Liver (tissue), 9 donors: ENCODE results near the gene LGALS4. TPM values are rescaled to one million over a fixed set of nuclear protein-coding genes. Genes with fewer than 3 reads are reported as not detected.

Experiments used
- DNase-seq: peaks from one replicate; pipeline ENCODE4 v3.0.0-alpha.2; 2017; ENCODE audit warnings: low spot score
- H3K27ac ChIP-seq, 2 donors: one replicate each; pipeline ENCODE4 v1.7.0; 2013; ENCODE audit warnings: inconsistent platforms in 2 of 2, low read length in 2 of 2, control low read depth in 1 of 2, low read depth in 1 of 2, mild to moderate bottlenecking in 1 of 2
- H3K27me3 ChIP-seq, 4 donors: one replicate each; pipeline versions ENCODE4 v1.6.1 to v1.7.0; 2013; ENCODE audit warnings: low read length in 3 of 4, inconsistent platforms in 1 of 4, mild to moderate bottlenecking in 1 of 4, moderate library complexity in 1 of 4; ENCODE audit not compliant: control insufficient read depth in 4 of 4, insufficient read depth in 4 of 4
- H3K36me3 ChIP-seq, 4 donors: one replicate each; pipeline versions ENCODE4 v1.6.1 to v1.7.0; 2013; ENCODE audit warnings: low read length in 3 of 4, mild to moderate bottlenecking in 3 of 4, low read depth in 1 of 4, moderate library complexity in 1 of 4; ENCODE audit not compliant: control insufficient read depth in 4 of 4, insufficient read depth in 3 of 4
- H3K4me1 ChIP-seq, 4 donors: one replicate each; pipeline versions ENCODE4 v1.6.1 to v1.7.0; 2013; ENCODE audit warnings: low read length in 3 of 4, mild to moderate bottlenecking in 3 of 4, moderate library complexity in 1 of 4; ENCODE audit not compliant: control insufficient read depth in 4 of 4, insufficient read depth in 4 of 4
- H3K4me3 ChIP-seq, 3 donors: one replicate each; pipeline versions ENCODE4 v1.6.1 to v1.7.0; 2013; ENCODE audit warnings: low read length in 3 of 3, control low read depth in 1 of 3, low read depth in 1 of 3, mild to moderate bottlenecking in 1 of 3
- H3K9ac ChIP-seq, 2 donors: one replicate each; pipeline ENCODE4 v1.7.0; 2013; ENCODE audit warnings: low read length in 2 of 2, mild to moderate bottlenecking in 2 of 2, moderate library complexity in 2 of 2, control low read depth in 1 of 2, low read depth in 1 of 2
- H3K9me3 ChIP-seq, 4 donors: one replicate each; pipeline versions ENCODE4 v1.6.1 to v1.7.0; 2013; ENCODE audit warnings: low read length in 3 of 4; ENCODE audit not compliant: control insufficient read depth in 4 of 4
- CTCF ChIP-seq: fragments of 150-350 bp; IDR thresholded peaks from 2 replicates; pipeline ENCODE4 v1.5.1; 2017; ENCODE audit warnings: improper control_type of control experiment, low read depth, low read length; ENCODE audit not compliant: missing input control
- EGR1 ChIP-seq, 2 donors: IDR thresholded peaks; 2 replicates each; pipeline ENCODE4 v1.6.1; 2016 to 2018; ENCODE audit warnings: antibody characterized with exemption in 2 of 2, low read depth in 2 of 2
- FOXA1 ChIP-seq: IDR thresholded peaks from 2 replicates; pipeline ENCODE4 v1.6.1; 2016; ENCODE audit warnings: antibody characterized with exemption
- FOXA2 ChIP-seq: IDR thresholded peaks from 2 replicates; pipeline ENCODE4 v1.6.1; 2016; ENCODE audit warnings: antibody characterized with exemption
- GABPA ChIP-seq, 2 donors: IDR thresholded peaks in 1 of 2; conservative IDR thresholded peaks in 1 of 2; 2 replicates each; pipeline ENCODE4 v1.6.1; 2016; ENCODE audit warnings: antibody characterized with exemption in 2 of 2, mild to moderate bottlenecking in 1 of 2, moderate library complexity in 1 of 2
- HNF4A ChIP-seq, 2 donors: conservative IDR thresholded peaks; 2 replicates each; pipeline ENCODE4 v1.6.1; 2016; ENCODE audit warnings: antibody characterized with exemption in 2 of 2, mild to moderate bottlenecking in 2 of 2
- HNF4G ChIP-seq: IDR thresholded peaks from 2 replicates; pipeline ENCODE4 v1.6.1; 2016; ENCODE audit warnings: antibody characterized with exemption
- JUND ChIP-seq, 2 donors: IDR thresholded peaks; 2 replicates each; pipeline ENCODE4 v1.6.1; 2016; ENCODE audit warnings: antibody characterized with exemption in 2 of 2
- MAX ChIP-seq: IDR thresholded peaks from 2 replicates; pipeline ENCODE4 v1.6.1; 2016; ENCODE audit warnings: antibody characterized with exemption
- NR2F2 ChIP-seq: IDR thresholded peaks from 2 replicates; pipeline ENCODE4 v1.6.1; 2016; ENCODE audit warnings: antibody characterized with exemption
- RAD21 ChIP-seq, 2 donors: IDR thresholded peaks; 2 replicates each; pipeline ENCODE4 v1.6.1; 2016; ENCODE audit warnings: antibody characterized with exemption in 2 of 2, mild to moderate bottlenecking in 2 of 2
- RXRA ChIP-seq, 2 donors: IDR thresholded peaks; 2 replicates each; pipeline ENCODE4 v1.6.1; 2017 to 2018; ENCODE audit warnings: antibody characterized with exemption in 2 of 2, mild to moderate bottlenecking in 1 of 2
- SP1 ChIP-seq: IDR thresholded peaks from 2 replicates; pipeline ENCODE4 v1.6.1; 2018; ENCODE audit warnings: antibody characterized with exemption, mild to moderate bottlenecking
- TAF1 ChIP-seq: conservative IDR thresholded peaks from 2 replicates; pipeline ENCODE4 v1.6.1; 2016; ENCODE audit warnings: antibody characterized with exemption, mild to moderate bottlenecking
- YY1 ChIP-seq: IDR thresholded peaks from 2 replicates; pipeline ENCODE4 v1.6.1; 2016; ENCODE audit warnings: antibody characterized with exemption, mild to moderate bottlenecking
- WGBS: extraction: QIAGEN DNeasy Blood & Tissue Kit; methylation state at CpG from one replicate; pipeline ENCODE4 v1.1.7; 2013; 5-methylcytosine and 5-hydroxymethylcytosine counted together
- polyA plus RNA-seq, 2 donors: library from polyadenylated mRNA; stranded (reverse) in 1 of 2; unstranded in 1 of 2; fragments of 200-250 nt in 1 of 2; fragments of >200 nt in 1 of 2; fragmentation: Nextera tagmentation in 1 of 2; extraction: Ambion mirVana in 1 of 2; gene quantifications; one replicate each; pipeline versions ENCODE4 v1.2.1 to v1.2.3, GENCODE V29; 2013 to 2015
- total RNA-seq, 2 donors: library from RNA; depleted of rRNA; stranded (reverse); fragments of >200 nt; gene quantifications; one replicate each; pipeline ENCODE4 v1.2.3, GENCODE V29; 2014
- TF ChIP-seq, protein P1 (sequence below): IDR thresholded peaks from 2 replicates; pipeline ENCODE4 v1.6.1; 2016; ENCODE audit warnings: antibody characterized with exemption, mild to moderate bottlenecking
- TF ChIP-seq, protein P2 (sequence below): IDR thresholded peaks from 2 replicates; pipeline ENCODE4 v1.6.1; 2016; ENCODE audit warnings: antibody characterized with exemption
- TF ChIP-seq, protein P3 (sequence below): IDR thresholded peaks from 2 replicates; pipeline ENCODE4 v1.6.1; 2016; ENCODE audit warnings: antibody characterized with exemption
- donor health status: healthy.
- donor health status: healthy.
- donor health status: healthy.
- donor health status: healthy.
- donor health status: healthy.

Gene LGALS4
- total and polyA plus RNA-seq, 4 donors = 0.42 to 40.6 (median 12.1) TPM

DNA sequence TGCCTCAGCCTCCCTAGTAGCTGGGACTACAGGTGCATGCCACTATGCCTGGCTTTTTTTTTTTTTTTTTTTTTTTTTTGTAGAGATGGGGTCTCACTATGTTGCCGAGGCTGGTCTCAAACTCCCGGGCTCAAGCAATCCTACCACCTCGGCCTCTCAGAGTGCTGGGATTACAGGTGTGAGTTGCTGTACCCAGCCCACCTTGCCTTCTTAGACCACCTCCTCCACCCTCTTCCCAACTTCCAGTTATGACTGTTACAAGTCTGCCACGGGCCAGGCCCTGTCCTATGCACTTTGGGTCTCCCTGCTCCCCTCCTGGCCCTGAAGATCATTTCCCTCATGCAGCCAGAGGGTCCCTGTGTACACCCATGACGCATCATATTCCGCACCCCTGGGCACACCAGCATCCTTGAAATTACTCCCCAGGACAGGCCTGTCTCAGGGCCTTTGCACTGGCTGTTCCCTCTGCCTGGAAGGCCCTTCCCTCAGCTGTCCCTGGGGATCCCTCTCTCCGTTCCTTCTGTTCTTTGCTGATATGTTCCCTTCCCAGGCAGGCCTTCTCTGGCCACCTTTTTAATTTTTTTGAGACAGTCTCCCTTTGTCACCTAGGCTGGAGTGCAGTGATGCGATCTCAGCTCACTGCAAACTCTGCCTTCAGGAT lies 3.0 kb downstream of the LGALS4 start:
- WGBS = 94% methylated on average over 8 of the region's 8 CpGs
- Histone ChIP-seq H3K27ac (no peak overlapping the region), H3K9me3 (no peaks in the 10 kb centered on the region), H3K9ac (no peak overlapping the region), H3K4me1 (peaks cover 4 to 18% (median 13%) of the 10 kb centered on the region in 4 donors), H3K27me3 (no peaks in the 10 kb centered on the region), H3K4me3 (no peak overlapping the region), H3K36me3 (no peaks in the 10 kb centered on the region)
- DNase-seq = no peak
- TF ChIP-seq EGR1 (IDR thresholded peaks at IDR 0.05; ENCODE audit: low read depth in 2 of 2) = no peak
- no peak for TF ChIP-seq FOXA1
- TF ChIP-seq, protein P1, sequence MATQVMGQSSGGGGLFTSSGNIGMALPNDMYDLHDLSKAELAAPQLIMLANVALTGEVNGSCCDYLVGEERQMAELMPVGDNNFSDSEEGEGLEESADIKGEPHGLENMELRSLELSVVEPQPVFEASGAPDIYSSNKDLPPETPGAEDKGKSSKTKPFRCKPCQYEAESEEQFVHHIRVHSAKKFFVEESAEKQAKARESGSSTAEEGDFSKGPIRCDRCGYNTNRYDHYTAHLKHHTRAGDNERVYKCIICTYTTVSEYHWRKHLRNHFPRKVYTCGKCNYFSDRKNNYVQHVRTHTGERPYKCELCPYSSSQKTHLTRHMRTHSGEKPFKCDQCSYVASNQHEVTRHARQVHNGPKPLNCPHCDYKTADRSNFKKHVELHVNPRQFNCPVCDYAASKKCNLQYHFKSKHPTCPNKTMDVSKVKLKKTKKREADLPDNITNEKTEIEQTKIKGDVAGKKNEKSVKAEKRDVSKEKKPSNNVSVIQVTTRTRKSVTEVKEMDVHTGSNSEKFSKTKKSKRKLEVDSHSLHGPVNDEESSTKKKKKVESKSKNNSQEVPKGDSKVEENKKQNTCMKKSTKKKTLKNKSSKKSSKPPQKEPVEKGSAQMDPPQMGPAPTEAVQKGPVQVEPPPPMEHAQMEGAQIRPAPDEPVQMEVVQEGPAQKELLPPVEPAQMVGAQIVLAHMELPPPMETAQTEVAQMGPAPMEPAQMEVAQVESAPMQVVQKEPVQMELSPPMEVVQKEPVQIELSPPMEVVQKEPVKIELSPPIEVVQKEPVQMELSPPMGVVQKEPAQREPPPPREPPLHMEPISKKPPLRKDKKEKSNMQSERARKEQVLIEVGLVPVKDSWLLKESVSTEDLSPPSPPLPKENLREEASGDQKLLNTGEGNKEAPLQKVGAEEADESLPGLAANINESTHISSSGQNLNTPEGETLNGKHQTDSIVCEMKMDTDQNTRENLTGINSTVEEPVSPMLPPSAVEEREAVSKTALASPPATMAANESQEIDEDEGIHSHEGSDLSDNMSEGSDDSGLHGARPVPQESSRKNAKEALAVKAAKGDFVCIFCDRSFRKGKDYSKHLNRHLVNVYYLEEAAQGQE = no peak
- no peak for TF ChIP-seq SP1
- no peak for TF ChIP-seq YY1
- no peak for TF ChIP-seq FOXA2
- TF ChIP-seq HNF4A (conservative IDR thresholded peaks at IDR 0.05) = no peak
- TF ChIP-seq MAX = no peak
- no peak for TF ChIP-seq HNF4G

DNA sequence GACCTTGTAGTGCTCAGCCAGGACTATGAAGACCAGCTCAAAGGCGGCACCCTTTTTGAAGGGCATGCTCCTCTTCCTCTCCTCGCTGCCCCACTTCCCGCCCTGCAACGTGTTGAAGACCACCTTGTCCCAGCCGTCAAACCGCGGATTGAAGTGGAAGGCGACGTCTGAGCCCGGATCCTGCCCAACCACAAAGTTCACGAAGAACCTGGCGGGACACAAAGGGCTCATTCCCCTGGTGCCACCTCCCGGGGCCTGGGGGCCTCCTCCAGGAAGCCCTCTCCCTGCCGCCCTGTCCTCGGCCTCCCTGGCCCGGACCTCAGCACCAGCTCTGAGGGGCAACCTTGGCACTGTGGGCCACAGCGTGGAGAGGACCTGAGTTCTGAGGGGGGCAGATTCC lies 4.0 kb downstream of the LGALS4 start:
- 94% methylated on average over 17 of the region's 17 CpGs for WGBS
- Histone ChIP-seq H3K27me3 (no peaks in the 10 kb centered on the region), H3K9ac (no peak overlapping the region), H3K27ac (no peak overlapping the region), H3K4me3 (no peak overlapping the region), H3K36me3 (no peaks in the 10 kb centered on the region), H3K9me3 (no peaks in the 10 kb centered on the region), H3K4me1 (peaks cover 4 to 18% (median 13%) of the 10 kb centered on the region in 4 donors)
- DNase-seq = no peak
- TF ChIP-seq HNF4A (conservative IDR thresholded peaks at IDR 0.05) = no peak
- TF ChIP-seq, protein P2, sequence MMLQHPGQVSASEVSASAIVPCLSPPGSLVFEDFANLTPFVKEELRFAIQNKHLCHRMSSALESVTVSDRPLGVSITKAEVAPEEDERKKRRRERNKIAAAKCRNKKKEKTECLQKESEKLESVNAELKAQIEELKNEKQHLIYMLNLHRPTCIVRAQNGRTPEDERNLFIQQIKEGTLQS = no peak
- TF ChIP-seq RXRA (IDR thresholded peaks at IDR 0.05) = no peak
- no peak for TF ChIP-seq RAD21 (IDR thresholded peaks at IDR 0.05)
- no peak for TF ChIP-seq GABPA (IDR thresholded peaks at IDR 0.05 in 1 of 2, conservative IDR thresholded peaks at IDR 0.05 in 1 of 2)
- TF ChIP-seq FOXA1 = no peak
- TF ChIP-seq, protein P3, sequence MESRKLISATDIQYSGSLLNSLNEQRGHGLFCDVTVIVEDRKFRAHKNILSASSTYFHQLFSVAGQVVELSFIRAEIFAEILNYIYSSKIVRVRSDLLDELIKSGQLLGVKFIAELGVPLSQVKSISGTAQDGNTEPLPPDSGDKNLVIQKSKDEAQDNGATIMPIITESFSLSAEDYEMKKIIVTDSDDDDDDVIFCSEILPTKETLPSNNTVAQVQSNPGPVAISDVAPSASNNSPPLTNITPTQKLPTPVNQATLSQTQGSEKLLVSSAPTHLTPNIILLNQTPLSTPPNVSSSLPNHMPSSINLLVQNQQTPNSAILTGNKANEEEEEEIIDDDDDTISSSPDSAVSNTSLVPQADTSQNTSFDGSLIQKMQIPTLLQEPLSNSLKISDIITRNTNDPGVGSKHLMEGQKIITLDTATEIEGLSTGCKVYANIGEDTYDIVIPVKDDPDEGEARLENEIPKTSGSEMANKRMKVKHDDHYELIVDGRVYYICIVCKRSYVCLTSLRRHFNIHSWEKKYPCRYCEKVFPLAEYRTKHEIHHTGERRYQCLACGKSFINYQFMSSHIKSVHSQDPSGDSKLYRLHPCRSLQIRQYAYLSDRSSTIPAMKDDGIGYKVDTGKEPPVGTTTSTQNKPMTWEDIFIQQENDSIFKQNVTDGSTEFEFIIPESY = no peak
- no peak for TF ChIP-seq NR2F2
- no peak for TF ChIP-seq MAX
- TF ChIP-seq CTCF = no peak
- no peak for TF ChIP-seq JUND (IDR thresholded peaks at IDR 0.05)
- no peak for TF ChIP-seq SP1
- TF ChIP-seq, protein P1 = no peak
- no peak for TF ChIP-seq EGR1 (IDR thresholded peaks at IDR 0.05; ENCODE audit: low read depth in 2 of 2)
- no peak for TF ChIP-seq TAF1
- TF ChIP-seq HNF4G = no peak
- no peak for TF ChIP-seq FOXA2
- no peak for TF ChIP-seq YY1
